ENCODE data around the gene LAMA2. TPM values are rescaled to one million over a fixed set of nuclear protein-coding genes. Genes with fewer than 3 reads are reported as not detected.

The LAMA2 gene
- total and polyA plus RNA-seq, 7 donors = 0.46 to 131 (median 59.6) TPM

DNA sequence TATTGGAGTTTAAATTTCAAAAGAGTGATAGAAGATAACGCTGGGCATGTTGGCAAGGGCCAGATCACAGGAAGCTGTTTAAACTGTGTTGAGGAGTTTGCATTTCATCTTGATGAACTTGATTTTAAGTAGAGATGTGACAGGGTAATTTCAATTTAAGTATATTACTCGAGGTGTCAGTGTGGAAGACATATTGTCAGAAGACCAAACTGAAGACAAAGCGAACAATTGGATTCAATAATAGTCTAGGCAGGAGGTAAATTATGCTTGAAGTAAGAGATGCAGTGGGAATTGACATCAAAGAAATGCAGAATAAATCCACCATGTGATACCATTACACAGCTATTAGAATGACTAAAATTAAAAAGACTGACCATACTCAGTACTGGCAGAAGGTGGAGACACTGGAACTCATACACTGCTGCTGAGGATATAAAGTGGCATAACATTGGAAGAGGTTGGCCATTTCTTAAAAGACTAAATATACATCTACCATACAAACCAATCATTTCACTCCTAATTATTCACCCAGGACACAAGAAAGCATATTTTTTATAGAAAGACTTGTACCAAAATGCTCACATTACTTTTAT is 586.2 kb downstream of the LAMA2 start:
- Histone ChIP-seq H3K4me3 (no peak overlapping the region), H3K9me3 (no peaks in the 10 kb centered on the region), H3K27ac (no peak overlapping the region), H3K4me1 (no peaks in the 10 kb centered on the region), H3K36me3 (peaks cover 0 to 5% (median 0%) of the 10 kb centered on the region in 4 donors), H3K27me3 (no peaks in the 10 kb centered on the region)
- 84 to 89% methylated on average over 3 of the region's 3 CpGs for WGBS, 2 donors
- intact Hi-C loops (cut with DNase I) = no loop called here
- DNase-seq = no peak
- TF ChIP-seq POLR2A (IDR thresholded peaks at IDR 0.05) (no peak), EP300 (IDR thresholded peaks at IDR 0.05) (no peak), CTCF (IDR thresholded peaks at IDR 0.05) (no peak), POLR2AphosphoS5 (IDR thresholded peaks at IDR 0.05) (no peak)

DNA sequence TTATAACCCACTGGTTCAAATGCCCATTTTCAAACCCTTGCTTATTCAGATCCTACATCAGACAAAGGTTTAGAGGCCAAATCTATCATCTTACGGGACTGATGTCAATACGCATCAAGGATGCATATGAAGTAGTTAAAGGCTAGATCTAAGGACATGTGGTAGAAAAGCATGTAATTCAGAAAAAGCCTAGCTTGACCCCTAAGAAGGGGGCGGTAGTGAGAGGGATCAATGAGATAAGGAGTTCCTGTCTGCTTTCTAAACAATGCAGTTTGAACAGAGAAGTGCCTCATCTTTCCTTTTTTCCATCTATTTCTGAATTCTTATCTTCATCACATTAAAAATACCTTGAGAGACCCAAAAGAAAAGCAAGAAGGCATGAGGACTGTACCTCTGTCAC is 589.3 kb downstream of the LAMA2 start:
- TF ChIP-seq EP300 (IDR thresholded peaks at IDR 0.05) = no peak
- no peak for TF ChIP-seq POLR2A (IDR thresholded peaks at IDR 0.05)
- no peak for TF ChIP-seq POLR2AphosphoS5 (IDR thresholded peaks at IDR 0.05)
- no peak for TF ChIP-seq CTCF (IDR thresholded peaks at IDR 0.05)
- 82 to 87% methylated on average over 3 of the region's 3 CpGs for WGBS, 2 donors
- no peaks in the 10 kb centered on the region for H3K4me1 ChIP-seq

GRCh38 chr6:129473546-129473945 is 590.6 kb downstream of the LAMA2 start:
- Histone ChIP-seq H3K9me3 (no peaks in the 10 kb centered on the region), H3K4me1 (no peaks in the 10 kb centered on the region), H3K27me3 (no peaks in the 10 kb centered on the region), H3K36me3 (no peaks in the 10 kb centered on the region), H3K27ac (no peak overlapping the region), H3K4me3 (no peak overlapping the region)
- TF ChIP-seq CTCF (IDR thresholded peaks at IDR 0.05) (no peak), EP300 (IDR thresholded peaks at IDR 0.05) (no peak), POLR2A (IDR thresholded peaks at IDR 0.05) (no peak), POLR2AphosphoS5 (IDR thresholded peaks at IDR 0.05) (no peak)
- WGBS, 2 donors = 90 to 91% methylated on average over 3 of the region's 3 CpGs
- intact Hi-C loops (cut with DNase I) = no loop called here
- DNase-seq = no peak

More for the DNA sequence above, 589.3 kb downstream of the LAMA2 start:
- intact Hi-C loops (cut with DNase I) = no loop called here
- H3K27me3 ChIP-seq = no peaks in the 10 kb centered on the region
- no peak for DNase-seq
- no peaks in the 10 kb centered on the region for H3K36me3 ChIP-seq
- H3K27ac ChIP-seq = no peak overlapping the region
- no peaks in the 10 kb centered on the region for H3K9me3 ChIP-seq
- H3K4me3 ChIP-seq = no peak overlapping the region

DNA sequence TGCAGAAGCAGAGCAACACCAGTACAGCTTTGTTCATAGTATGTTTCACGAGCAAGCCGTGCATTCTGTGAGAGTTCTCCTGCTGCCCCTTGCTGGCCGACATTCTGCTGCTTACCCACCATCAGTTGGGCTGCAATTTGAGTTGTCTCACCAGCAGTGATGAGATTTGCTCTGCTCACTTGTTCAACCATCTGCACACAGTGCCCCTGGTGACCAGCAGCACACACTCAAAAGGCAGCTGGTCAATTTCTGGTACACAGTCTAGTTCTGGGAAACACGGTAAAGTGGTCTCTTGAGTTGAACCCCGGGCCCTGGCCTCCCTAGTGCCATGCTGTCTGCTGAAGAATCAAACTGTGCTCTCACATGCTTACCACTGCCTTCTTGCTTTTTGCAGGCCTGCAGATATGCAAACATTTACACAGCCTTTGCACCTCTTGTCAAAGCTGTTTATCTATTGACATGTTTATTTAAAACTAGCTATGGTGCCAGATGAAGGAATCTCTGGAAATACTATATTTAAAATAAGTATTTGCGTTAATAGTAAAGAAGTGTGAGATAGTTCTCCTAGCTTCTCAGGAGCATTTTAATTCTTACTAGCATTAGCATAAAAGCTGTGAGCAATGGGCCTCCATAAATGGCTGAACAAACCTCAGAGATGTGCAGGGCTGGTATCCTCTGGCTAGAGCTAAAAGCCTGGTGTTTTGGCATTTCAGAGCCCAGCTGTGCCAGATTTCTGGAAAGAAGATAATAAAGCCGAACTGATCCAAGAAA is 592.7 kb downstream of the LAMA2 start:
- Histone ChIP-seq H3K4me1 (no peaks in the 10 kb centered on the region), H3K27ac (no peak overlapping the region), H3K36me3 (no peaks in the 10 kb centered on the region), H3K9me3 (no peaks in the 10 kb centered on the region), H3K4me3 (no peak overlapping the region), H3K27me3 (no peaks in the 10 kb centered on the region)
- intact Hi-C loops (cut with DNase I) = no loop called here
- TF ChIP-seq POLR2AphosphoS5 (IDR thresholded peaks at IDR 0.05) (no peak), POLR2A (IDR thresholded peaks at IDR 0.05) (no peak), EP300 (IDR thresholded peaks at IDR 0.05) (no peak), CTCF (IDR thresholded peaks at IDR 0.05) (no peak)
- 84 to 85% methylated on average over 7 of the region's 7 CpGs for WGBS, 2 donors
- DNase-seq = no peak

All from sigmoid colon (tissue), 7 donors.